Endothelial cell of umbilical vein (primary cell): Measurements from ENCODE around the gene TTLL5. TPM values are rescaled to one million over a fixed set of nuclear protein-coding genes. Genes with fewer than 3 reads are reported as not detected.

Experiments used
- BruUV-seq: library from RNA; stranded (reverse); fragments of 400-500 nt; replicated peaks from 2 replicates; lab custom pipeline; 2021; lab: Mats Ljungman, UMichigan
- CTCF ChIA-PET: fragments of 300-600, 350-600 bp; sonication (Branson Sonifier 250); formaldehyde crosslinking; loops from one replicate; lab custom pipeline; 2021; ENCODE audit warnings: antibody characterized with exemption, inconsistent platforms; lab: Charles Lee
- POLR2A ChIA-PET: fragments of 300-600, 350-600 bp; sonication (Branson Sonifier 250); formaldehyde crosslinking; loops from one replicate; lab custom pipeline; 2021; ENCODE audit warnings: antibody characterized with exemption, inconsistent platforms; lab: Charles Lee
- DNase-seq: peaks from one replicate; pipeline ENCODE4 v3.0.0-alpha.2; 2011; ENCODE audit warnings: low read depth, low spot score
- FAIRE-seq: peaks from 2 replicates; lab custom pipeline; 2011; peaks lifted over from hg19 to GRCh38; lab: Jason Lieb, UNC
- H2AFZ ChIP-seq: 2 replicates; pipeline ENCODE4 v1.6.0; 2012; ENCODE audit warnings: low read depth, low read length, control low read depth, inconsistent platforms
- H3K27ac ChIP-seq: 2 replicates; pipeline ENCODE4 v1.5.1; 2011; ENCODE audit warnings: low read depth, mild to moderate bottlenecking, control low read depth, low read length, moderate library complexity; ENCODE audit not compliant: insufficient read depth
- H3K27me3 ChIP-seq, 2 experiments: 2 replicates each; pipeline versions ENCODE4 v1.6.0 to v1.6.1; 2011; ENCODE audit warnings: low read length in 2 of 2, mixed read lengths in 1 of 2; ENCODE audit not compliant: control insufficient read depth in 2 of 2, insufficient read depth in 2 of 2
- H3K36me3 ChIP-seq, 2 experiments: 2 replicates in 1 of 2; 3 replicates in 1 of 2; pipeline ENCODE4 v1.5.1; 2011; ENCODE audit warnings: low read length in 2 of 2, mild to moderate bottlenecking in 1 of 2, moderate library complexity in 1 of 2; ENCODE audit not compliant: control insufficient read depth in 2 of 2, insufficient read depth in 2 of 2; ENCODE audit errors: extremely low read depth in 1 of 2
- H3K4me1 ChIP-seq: 3 replicates; pipeline ENCODE4 v1.5.1; 2011; ENCODE audit warnings: mild to moderate bottlenecking, low read length; ENCODE audit not compliant: control insufficient read depth, insufficient read depth; ENCODE audit errors: extremely low read depth
- H3K4me2 ChIP-seq: 2 replicates; pipeline ENCODE4 v1.6.1; 2011; ENCODE audit warnings: low read length, control low read depth, mixed read lengths; ENCODE audit not compliant: insufficient read depth
- H3K4me3 ChIP-seq, 3 experiments: fragments of 200-600 bp in 1 of 3; sonication (generic), shearing (Covaris generic) in 1 of 3; replicated peaks in 1 of 3; 2 replicates each; pipeline ENCODE4 v1.5.1; 2011 to 2016; ENCODE audit warnings: control low read depth in 3 of 3, low read length in 3 of 3, mild to moderate bottlenecking in 2 of 3, inconsistent platforms in 1 of 3, low read depth in 1 of 3, moderate library complexity in 1 of 3; ENCODE audit not compliant: insufficient read depth in 1 of 3
- H3K79me2 ChIP-seq: 2 replicates; pipeline ENCODE4 v1.6.0; 2012; ENCODE audit warnings: low read length, inconsistent platforms; ENCODE audit not compliant: control insufficient read depth, insufficient read depth
- H3K9ac ChIP-seq: replicated peaks from 2 replicates; pipeline ENCODE3; 2011; ENCODE audit warnings: low read length, control low read depth; ENCODE audit not compliant: insufficient read depth; ENCODE audit errors: extremely low read depth
- H3K9me1 ChIP-seq: replicated peaks from 3 replicates; pipeline ENCODE4 v1.6.0; 2011; ENCODE audit warnings: mild to moderate bottlenecking, low read length; ENCODE audit not compliant: control insufficient read depth, insufficient read depth; ENCODE audit errors: extremely low read depth
- H3K9me3 ChIP-seq: replicated peaks from 2 replicates; pipeline ENCODE4 v1.5.1; 2012; ENCODE audit warnings: low read length, inconsistent platforms; ENCODE audit not compliant: control insufficient read depth, insufficient read depth
- H4K20me1 ChIP-seq: replicated peaks from 2 replicates; pipeline ENCODE3; 2011; ENCODE audit warnings: mild to moderate bottlenecking, low read length; ENCODE audit not compliant: control insufficient read depth, insufficient read depth; ENCODE audit errors: extremely low read depth
- CTCF ChIP-seq, 2 donors: IDR thresholded peaks; 1 replicate in 1 of 2; 2 replicates in 1 of 2; pipeline ENCODE4 v1.5.1; 2011; ENCODE audit warnings: low read length in 2 of 2, mild to moderate bottlenecking in 2 of 2, moderate library complexity in 2 of 2, control low read depth in 1 of 2, inconsistent platforms in 1 of 2, low read depth in 1 of 2; ENCODE audit not compliant: insufficient read depth in 1 of 2; ENCODE audit errors: extremely low read depth in 1 of 2
- EZH2 ChIP-seq: IDR thresholded peaks from 2 replicates; pipeline ENCODE4 v1.6.1; 2012; ENCODE audit warnings: borderline replicate concordance, low read depth, mild to moderate bottlenecking, moderate library complexity, low read length, inconsistent platforms; ENCODE audit not compliant: severe bottlenecking
- FOS ChIP-seq: IDR thresholded peaks from 2 replicates; pipeline ENCODE4 v1.6.1; 2011; ENCODE audit warnings: mild to moderate bottlenecking, low read length, moderate library complexity, borderline replicate concordance; ENCODE audit not compliant: insufficient read depth
- GATA2 ChIP-seq: IDR thresholded peaks from 2 replicates; pipeline ENCODE4 v1.7.0; 2011; ENCODE audit warnings: low read depth, mild to moderate bottlenecking, moderate library complexity, mixed read lengths, low read length; ENCODE audit not compliant: insufficient read length, insufficient read depth
- JUN ChIP-seq: IDR thresholded peaks from 2 replicates; pipeline ENCODE4 v1.6.1; 2011; ENCODE audit warnings: borderline replicate concordance, low read depth; ENCODE audit not compliant: insufficient read length, insufficient read depth
- MAX ChIP-seq: IDR thresholded peaks from 2 replicates; pipeline ENCODE4 v1.6.1; 2011; ENCODE audit not compliant: insufficient read depth, insufficient read length
- POLR2AphosphoS5 ChIP-seq: IDR thresholded peaks from 2 replicates; pipeline ENCODE4 v1.6.1; 2012; ENCODE audit warnings: low read depth, mild to moderate bottlenecking, control low read depth, low read length, moderate library complexity; ENCODE audit not compliant: insufficient read depth
- dilution Hi-C: fragments of 300-500 bp; cut with MboI; formaldehyde crosslinking; loops from one replicate; pipeline ENCODE4 v1.15.0; 2019; ENCODE audit warnings: low sequenced_read_pairs; ENCODE audit not compliant: extremely low pct_ligation_motif_present
- intact Hi-C: fragments of 100-400 bp; cut with micrococcal nuclease; formaldehyde crosslinking; loops from one replicate; pipeline ENCODE4 v1.10.0; 2022
- polyA plus RNA-seq, 4 experiments: library from polyadenylated mRNA; depleted of rRNA in 3 of 4; stranded (reverse) in 3 of 4; unstranded in 1 of 4; fragments of >200 nt; gene quantifications; 2 replicates each; pipeline versions ENCODE4 v1.2.1 to v1.2.3, GENCODE V29; 2011 to 2012; ENCODE audit warnings: missing spikeins in 1 of 4
- total RNA-seq: library from RNA; stranded (reverse); gene quantifications from 2 replicates; pipeline ENCODE4 v1.2.3, GENCODE V29; 2021

Gene TTLL5
- total and polyA plus RNA-seq, 2 donors (not counting 3 experiments of a cell fraction or from before 2014, with no cell fraction given), result 33.2 to 93.6 TPM

GRCh38 chr14:75619548-75619947, 41.5 kb upstream of the TTLL5 start:
- H3K27me3 ChIP-seq, result peaks cover 0 to 10% of the 10 kb centered on the region in 2 experiments
- CTCF ChIA-PET, result interaction anchor here (1.0 kb wide), 1 partner anchor 11 kb away, joined by 3 read pairs; no protein-coding TSS in a partner anchor
- intact Hi-C loops (no loop called here), dilution Hi-C loops (no loop called here)
- H3K36me3 ChIP-seq, result no peaks in the 10 kb centered on the region
- TF ChIP-seq GATA2 (no peak), MAX (no peak), POLR2AphosphoS5 (no peak), JUN (no peak), FOS (no peak), EZH2 (no peak), CTCF (IDR thresholded peaks at IDR 0.05; ENCODE audit: extremely low read depth in 1 of 2, insufficient read depth in 1 of 2, low read depth in 1 of 2, low read length in 2 of 2) (no peak)
- no peaks in the 10 kb centered on the region for H4K20me1 ChIP-seq
- no peaks in the 10 kb centered on the region for H3K4me1 ChIP-seq
- H3K9me1 ChIP-seq, result no peaks in the 10 kb centered on the region
- H3K9me3 ChIP-seq, result no peaks in the 10 kb centered on the region
- FAIRE-seq, result no peak
- no peak overlapping the region for H3K27ac ChIP-seq
- H2AFZ ChIP-seq, result no peak overlapping the region
- POLR2A ChIA-PET, result no interaction called here
- no peak overlapping the region for H3K9ac ChIP-seq
- DNase-seq, result no peak
- no peak overlapping the region for H3K4me3 ChIP-seq
- no TSS peak for BruUV-seq
- no peaks in the 10 kb centered on the region for H3K79me2 ChIP-seq
- no peak overlapping the region for H3K4me2 ChIP-seq
